ENCODE measurements around the gene MAP2K6. TPM values are rescaled to one million over a fixed set of nuclear protein-coding genes. Genes with fewer than 3 reads are reported as not detected.

MAP2K6 gene
- total and polyA plus RNA-seq, 2 of the 8 experiments (the other 6 are each of a cell fraction or from before 2014, with no cell fraction given): 11.0 to 44.1 TPM

- TF ChIP-seq USF2 (IDR thresholded peaks at IDR 0.05; ENCODE audit: low read length) (no peak), SP2 (IDR thresholded peaks at IDR 0.05; ENCODE audit: low read length) (no peak), TAF7 (optimal IDR thresholded peaks at IDR 0.05; ENCODE audit: borderline replicate concordance, low read depth, low read length) (no peak), KDM1A (IDR thresholded peaks at IDR 0.05; ENCODE audit: borderline replicate concordance, low read length) (no peak), TBP (IDR thresholded peaks at IDR 0.05; ENCODE audit: low read depth, low read length) (no peak), PHF8 (conservative IDR thresholded peaks at IDR 0.05; ENCODE audit: low read depth, low read length) (no peak)
- TF ChIP-seq, protein P1, sequence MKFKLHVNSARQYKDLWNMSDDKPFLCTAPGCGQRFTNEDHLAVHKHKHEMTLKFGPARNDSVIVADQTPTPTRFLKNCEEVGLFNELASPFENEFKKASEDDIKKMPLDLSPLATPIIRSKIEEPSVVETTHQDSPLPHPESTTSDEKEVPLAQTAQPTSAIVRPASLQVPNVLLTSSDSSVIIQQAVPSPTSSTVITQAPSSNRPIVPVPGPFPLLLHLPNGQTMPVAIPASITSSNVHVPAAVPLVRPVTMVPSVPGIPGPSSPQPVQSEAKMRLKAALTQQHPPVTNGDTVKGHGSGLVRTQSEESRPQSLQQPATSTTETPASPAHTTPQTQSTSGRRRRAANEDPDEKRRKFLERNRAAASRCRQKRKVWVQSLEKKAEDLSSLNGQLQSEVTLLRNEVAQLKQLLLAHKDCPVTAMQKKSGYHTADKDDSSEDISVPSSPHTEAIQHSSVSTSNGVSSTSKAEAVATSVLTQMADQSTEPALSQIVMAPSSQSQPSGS (IDR thresholded peaks at IDR 0.05; ENCODE audit: low read length): no peak
Measured at GRCh38 chr17:69441179-69441578, 26.7 kb downstream of the MAP2K6 start (continued).

Measured in H1 (cell line).